SK-N-SH treated with all-trans-retinoic acid at 6 μM for 48 hours (cell line): Measurements from ENCODE around the gene NRXN2.

Experiments used
- ATAC-seq: fragments of 200-7000 bp; cut with Tn5 transposase; 3 replicates; pipeline ENCODE4 v1.9.1; 2020; ENCODE audit warnings: mild to moderate bottlenecking, moderate library complexity
- ARNTL ChIP-seq: fragments of 450-650 bp; formaldehyde crosslinking; IDR thresholded peaks from 2 replicates; pipeline ENCODE4 v1.5.0; 2020; ENCODE audit warnings: low read depth, mild to moderate bottlenecking, moderate library complexity, borderline replicate concordance
- BACH2 ChIP-seq: fragments of 250-450 bp; sonication (Bioruptor Pico); IDR thresholded peaks from 2 replicates; pipeline ENCODE4 v1.9.0; 2021; ENCODE audit warnings: mild to moderate bottlenecking, borderline replicate concordance
- CREB5 ChIP-seq: fragments of 250-450 bp; sonication (Bioruptor Pico); IDR thresholded peaks from 2 replicates; pipeline ENCODE4 v1.5.1; 2020; ENCODE audit warnings: low read depth, mild to moderate bottlenecking, moderate library complexity
- CSDC2 ChIP-seq: fragments of 250-450 bp; sonication (Bioruptor Pico); IDR thresholded peaks from 2 replicates; pipeline ENCODE4 v1.5.0; 2020; ENCODE audit warnings: mild to moderate bottlenecking, moderate library complexity
- ESRRG ChIP-seq: fragments of 250-450 bp; sonication (Bioruptor Pico); IDR thresholded peaks from 2 replicates; pipeline ENCODE4 v1.6.1; 2021; ENCODE audit warnings: mild to moderate bottlenecking
- ISL1 ChIP-seq: fragments of 250-450 bp; sonication (Bioruptor Pico); IDR thresholded peaks from 2 replicates; pipeline ENCODE4 v2.1.2; 2022; ENCODE audit warnings: mild to moderate bottlenecking, moderate library complexity
- OSR1 ChIP-seq: fragments of 250-450 bp; sonication (Bioruptor Pico); IDR thresholded peaks from 2 replicates; pipeline ENCODE4 v1.8.0; 2022; ENCODE audit warnings: moderate library complexity, mild to moderate bottlenecking, inconsistent platforms
- POU6F1 ChIP-seq: fragments of 250-450 bp; sonication (Bioruptor Pico); IDR thresholded peaks from 2 replicates; pipeline ENCODE4 v1.8.0; 2021; ENCODE audit warnings: low read depth, mild to moderate bottlenecking, moderate library complexity, borderline replicate concordance
- PPARA ChIP-seq: fragments of 250-450 bp; sonication (Bioruptor Pico); IDR thresholded peaks from 2 replicates; pipeline ENCODE4 v1.5.0; 2020; ENCODE audit warnings: mild to moderate bottlenecking, borderline replicate concordance
- RARB ChIP-seq: fragments of 250-450 bp; sonication (Bioruptor Pico); IDR thresholded peaks from 2 replicates; pipeline ENCODE4 v1.8.0; 2021; ENCODE audit warnings: mild to moderate bottlenecking, moderate library complexity
- SNAI2 ChIP-seq: fragments of 250-450 bp; sonication (Bioruptor Pico); IDR thresholded peaks from 2 replicates; pipeline ENCODE4 v1.5.0; 2020; ENCODE audit warnings: mild to moderate bottlenecking, moderate library complexity
- TCF4 ChIP-seq: fragments of 250-450 bp; sonication (Bioruptor Pico); IDR thresholded peaks from 2 replicates; pipeline ENCODE4 v1.8.0; 2021; ENCODE audit warnings: mild to moderate bottlenecking, moderate library complexity, borderline replicate concordance
- TOX ChIP-seq: fragments of 250-450 bp; sonication (Bioruptor Pico); IDR thresholded peaks from 2 replicates; pipeline ENCODE4 v1.8.0; 2021; ENCODE audit warnings: mild to moderate bottlenecking, moderate library complexity, borderline replicate concordance
- TSHZ2 ChIP-seq: fragments of 250-450 bp; sonication (Bioruptor Pico); IDR thresholded peaks from 2 replicates; pipeline ENCODE4 v1.5.0; 2020; ENCODE audit warnings: mild to moderate bottlenecking, moderate library complexity
- ZC3H10 ChIP-seq: fragments of 250-450 bp; sonication (Bioruptor Pico); IDR thresholded peaks from 2 replicates; pipeline ENCODE4 v1.5.1; 2021; ENCODE audit warnings: mild to moderate bottlenecking, moderate library complexity
- ZFP3 ChIP-seq: fragments of 250-450 bp; sonication (Bioruptor Pico); IDR thresholded peaks from 2 replicates; pipeline ENCODE4 v1.5.0; 2020; ENCODE audit warnings: mild to moderate bottlenecking, moderate library complexity
- ZFP30 ChIP-seq: fragments of 450-650 bp; formaldehyde crosslinking; IDR thresholded peaks from 2 replicates; pipeline ENCODE4 v1.5.0; 2022; ENCODE audit warnings: mild to moderate bottlenecking, moderate library complexity
- ZNF565 ChIP-seq: fragments of 450-650 bp; formaldehyde crosslinking; conservative IDR thresholded peaks from 2 replicates; pipeline ENCODE4 v1.5.0; 2020; ENCODE audit warnings: low read depth, mild to moderate bottlenecking, moderate library complexity
- ZNF70 ChIP-seq: fragments of 450-650 bp; formaldehyde crosslinking; IDR thresholded peaks from 2 replicates; pipeline ENCODE4 v1.5.0; 2020; ENCODE audit warnings: mild to moderate bottlenecking, moderate library complexity
- ZNF8 ChIP-seq: fragments of 450-650 bp; formaldehyde crosslinking; IDR thresholded peaks from 2 replicates; pipeline ENCODE4 v1.5.0; 2020; ENCODE audit warnings: mild to moderate bottlenecking, moderate library complexity
- TF ChIP-seq, protein P1 (sequence below): fragments of 250-450 bp; sonication (Bioruptor Pico); IDR thresholded peaks from 2 replicates; pipeline ENCODE4 v1.8.0; 2020; ENCODE audit warnings: mild to moderate bottlenecking, moderate library complexity, borderline replicate concordance

Gene NRXN2

GRCh38 chr11:64747961-64748665 is 25.1 kb upstream of the NRXN2 start:
- ATAC-seq: peak; percentile 7; the same call in 2 of the 3 replicates
- TF ChIP-seq BACH2 (no peak), PPARA (CRISPR knock-in tag) (no peak), OSR1 (no peak), ZNF8 (CRISPR knock-in tag) (no peak), ZFP3 (CRISPR knock-in tag) (no peak), SNAI2 (CRISPR knock-in tag) (no peak), ZNF565 (CRISPR knock-in tag) (no peak), TOX (CRISPR knock-in tag) (no peak), ZNF70 (no peak), TSHZ2 (CRISPR knock-in tag) (no peak), ISL1 (no peak), RARB (no peak), CSDC2 (no peak), TCF4 (CRISPR knock-in tag) (no peak), ZFP30 (CRISPR knock-in tag) (no peak), POU6F1 (CRISPR knock-in tag) (no peak), CREB5 (no peak), ZC3H10 (CRISPR knock-in tag) (no peak)
- TF ChIP-seq, protein P1, sequence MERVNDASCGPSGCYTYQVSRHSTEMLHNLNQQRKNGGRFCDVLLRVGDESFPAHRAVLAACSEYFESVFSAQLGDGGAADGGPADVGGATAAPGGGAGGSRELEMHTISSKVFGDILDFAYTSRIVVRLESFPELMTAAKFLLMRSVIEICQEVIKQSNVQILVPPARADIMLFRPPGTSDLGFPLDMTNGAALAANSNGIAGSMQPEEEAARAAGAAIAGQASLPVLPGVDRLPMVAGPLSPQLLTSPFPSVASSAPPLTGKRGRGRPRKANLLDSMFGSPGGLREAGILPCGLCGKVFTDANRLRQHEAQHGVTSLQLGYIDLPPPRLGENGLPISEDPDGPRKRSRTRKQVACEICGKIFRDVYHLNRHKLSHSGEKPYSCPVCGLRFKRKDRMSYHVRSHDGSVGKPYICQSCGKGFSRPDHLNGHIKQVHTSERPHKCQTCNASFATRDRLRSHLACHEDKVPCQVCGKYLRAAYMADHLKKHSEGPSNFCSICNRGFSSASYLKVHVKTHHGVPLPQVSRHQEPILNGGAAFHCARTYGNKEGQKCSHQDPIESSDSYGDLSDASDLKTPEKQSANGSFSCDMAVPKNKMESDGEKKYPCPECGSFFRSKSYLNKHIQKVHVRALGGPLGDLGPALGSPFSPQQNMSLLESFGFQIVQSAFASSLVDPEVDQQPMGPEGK: no peak

GRCh38 chr11:64746486-64746885 is 23.5 kb upstream of the NRXN2 start:
- TF ChIP-seq ESRRG (CRISPR knock-in tag): no peak
- TF ChIP-seq, protein P1: no peak
- no peak for TF ChIP-seq TCF4 (CRISPR knock-in tag)
- no peak for ATAC-seq

DNA sequence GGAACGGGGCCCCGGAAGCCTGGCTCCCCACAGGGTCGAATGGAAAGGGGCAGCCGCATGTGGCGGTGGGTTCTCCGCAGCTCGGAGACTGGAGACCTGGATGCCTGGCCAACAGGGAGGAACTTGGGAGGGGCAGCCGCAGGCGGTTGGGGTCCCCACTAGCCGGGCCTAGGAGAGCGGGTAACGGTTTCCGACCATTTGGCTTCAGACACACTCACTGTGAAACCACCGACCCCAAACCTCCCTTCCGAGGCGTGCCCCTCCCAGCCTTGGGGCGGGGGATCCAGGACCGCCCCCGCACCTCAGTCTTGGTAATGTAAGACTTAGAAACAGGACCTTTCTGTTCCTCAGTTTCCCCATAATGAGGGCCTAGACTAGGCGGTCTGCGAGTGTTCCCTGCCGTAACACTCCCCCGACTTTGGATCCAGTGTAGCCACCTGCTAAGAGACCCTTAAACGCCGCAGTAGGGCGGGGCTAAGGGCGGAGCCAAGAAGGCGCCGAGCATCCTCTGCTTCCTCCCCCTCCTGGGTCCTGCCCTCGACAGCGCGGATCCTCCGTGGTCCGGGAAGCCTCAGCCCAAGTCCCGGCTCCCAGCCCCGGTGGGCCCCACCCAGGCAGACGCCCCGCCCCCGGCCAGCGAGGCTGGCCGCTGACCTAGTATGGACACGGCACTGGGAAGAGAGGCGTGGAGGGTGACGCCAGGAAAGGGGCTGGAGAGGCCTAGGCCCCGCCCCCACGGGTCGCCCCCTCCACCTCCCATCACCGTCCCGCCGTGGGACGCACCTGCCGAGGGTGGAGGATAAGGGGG is 22.7 kb upstream of the NRXN2 start:
- peak; percentile 73 for ATAC-seq
- no peak for TF ChIP-seq TOX (CRISPR knock-in tag)
- TF ChIP-seq SNAI2 (CRISPR knock-in tag): no peak
- TF ChIP-seq BACH2: no peak
- no peak for TF ChIP-seq ISL1
- no peak for TF ChIP-seq ARNTL (CRISPR knock-in tag)
- TF ChIP-seq ESRRG (CRISPR knock-in tag): no peak
- no peak for TF ChIP-seq TCF4 (CRISPR knock-in tag)
- TF ChIP-seq ZFP30 (CRISPR knock-in tag): no peak
- TF ChIP-seq PPARA (CRISPR knock-in tag): no peak
- TF ChIP-seq ZC3H10 (CRISPR knock-in tag): no peak
- TF ChIP-seq ZFP3 (CRISPR knock-in tag): no peak
